ENCODE results near the gene ZNF385D. TPM values are rescaled to one million over a fixed set of nuclear protein-coding genes. Genes with fewer than 3 reads are reported as not detected.

ZNF385D gene
- total and polyA plus RNA-seq, 4 donors = 0.17 to 30.9 (median 1.9) TPM

DNA sequence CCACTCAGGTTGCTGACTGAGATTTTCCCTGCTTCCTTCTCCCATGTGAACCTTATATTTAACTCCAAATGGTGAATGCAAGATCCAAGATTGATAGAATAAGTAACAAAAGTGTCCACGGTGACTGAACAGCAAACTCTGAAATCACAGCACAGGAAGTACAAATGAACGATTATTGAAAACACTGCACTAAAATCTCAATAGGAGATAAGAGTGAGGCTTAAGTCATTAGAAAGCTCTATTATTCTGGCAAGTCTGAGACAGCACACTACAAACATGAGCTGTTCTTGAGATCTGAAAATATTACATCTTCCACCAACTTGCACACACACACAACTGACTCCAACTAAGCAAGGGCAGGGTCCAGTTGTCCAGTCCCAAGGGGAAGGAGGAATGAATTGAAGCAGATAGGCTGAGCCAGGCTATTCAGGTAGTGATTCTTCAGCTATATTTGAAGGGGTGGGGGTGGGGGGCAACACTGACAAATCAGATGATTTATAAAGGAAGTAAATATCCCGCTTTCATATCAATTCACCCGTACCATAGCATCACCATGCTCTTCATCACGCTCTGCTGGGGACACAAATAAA is 2.9 kb downstream of the ZNF385D start:
- Histone ChIP-seq H3K36me3 (ENCODE audit: control insufficient read depth in 4 of 4, insufficient read depth in 4 of 4, low read length in 4 of 4) (peaks cover 0 to 4% (median 0%) of the 10 kb centered on the region in 4 donors), H3K4me3 (no peak overlapping the region), H3K27me3 (ENCODE audit: control insufficient read depth in 3 of 3, insufficient read depth in 3 of 3, low read length in 2 of 3) (no peaks in the 10 kb centered on the region), H3K4me1 (ENCODE audit: control insufficient read depth in 5 of 5, insufficient read depth in 5 of 5, low read length in 5 of 5) (peaks cover 6 to 44% (median 12%) of the 10 kb centered on the region in 5 donors), H3K9me3 (ENCODE audit: control insufficient read depth in 4 of 4, insufficient read depth in 3 of 4, low read length in 3 of 4) (peaks cover 0 to 5% (median 0%) of the 10 kb centered on the region in 4 donors), H3K9ac (ENCODE audit: insufficient read depth in 1 of 2, low read length in 2 of 2) (peak overlapping the region in 1 of 2 donors; percentile 11), H3K27ac (ENCODE audit: low read depth in 1 of 2, low read length in 1 of 2) (no peak overlapping the region)
- DNase-seq (peak in 1 of 3 donors; percentile 19), ATAC-seq (ENCODE audit: insufficient read depth, low FRiP score) (no peak)
- TF ChIP-seq, protein P1, sequence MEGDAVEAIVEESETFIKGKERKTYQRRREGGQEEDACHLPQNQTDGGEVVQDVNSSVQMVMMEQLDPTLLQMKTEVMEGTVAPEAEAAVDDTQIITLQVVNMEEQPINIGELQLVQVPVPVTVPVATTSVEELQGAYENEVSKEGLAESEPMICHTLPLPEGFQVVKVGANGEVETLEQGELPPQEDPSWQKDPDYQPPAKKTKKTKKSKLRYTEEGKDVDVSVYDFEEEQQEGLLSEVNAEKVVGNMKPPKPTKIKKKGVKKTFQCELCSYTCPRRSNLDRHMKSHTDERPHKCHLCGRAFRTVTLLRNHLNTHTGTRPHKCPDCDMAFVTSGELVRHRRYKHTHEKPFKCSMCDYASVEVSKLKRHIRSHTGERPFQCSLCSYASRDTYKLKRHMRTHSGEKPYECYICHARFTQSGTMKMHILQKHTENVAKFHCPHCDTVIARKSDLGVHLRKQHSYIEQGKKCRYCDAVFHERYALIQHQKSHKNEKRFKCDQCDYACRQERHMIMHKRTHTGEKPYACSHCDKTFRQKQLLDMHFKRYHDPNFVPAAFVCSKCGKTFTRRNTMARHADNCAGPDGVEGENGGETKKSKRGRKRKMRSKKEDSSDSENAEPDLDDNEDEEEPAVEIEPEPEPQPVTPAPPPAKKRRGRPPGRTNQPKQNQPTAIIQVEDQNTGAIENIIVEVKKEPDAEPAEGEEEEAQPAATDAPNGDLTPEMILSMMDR (IDR thresholded peaks at IDR 0.05; ENCODE audit: control extremely low read depth, extremely low read depth) = no peak
- WGBS, 2 donors = 78 to 79% methylated on average over 5 of the region's 5 CpGs

DNA sequence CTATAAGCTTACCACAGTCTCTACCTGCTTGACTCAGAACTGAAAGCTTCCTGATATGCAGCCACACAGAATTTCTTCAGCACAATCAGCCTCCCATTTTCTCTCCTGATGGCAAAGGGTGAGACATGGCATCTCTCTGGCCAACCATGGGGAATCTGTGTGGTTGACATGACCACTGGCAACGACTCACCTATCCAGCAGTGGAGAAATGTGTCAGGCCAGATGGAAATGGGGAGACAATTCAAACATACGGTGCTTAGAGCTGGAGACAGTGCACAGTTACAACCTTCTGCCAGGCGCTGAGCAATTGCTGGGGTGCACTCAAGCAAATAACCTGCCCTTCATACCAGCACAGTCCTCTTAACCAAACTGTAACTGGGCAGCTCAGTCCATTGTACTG is 3.6 kb downstream of the ZNF385D start:
- peaks cover 6 to 44% (median 12%) of the 10 kb centered on the region in 5 donors for H3K4me1 ChIP-seq (ENCODE audit: control insufficient read depth in 5 of 5, insufficient read depth in 5 of 5, low read length in 5 of 5)
- H3K9me3 ChIP-seq (ENCODE audit: control insufficient read depth in 4 of 4, insufficient read depth in 3 of 4, low read length in 3 of 4) = peaks cover 0 to 5% (median 0%) of the 10 kb centered on the region in 4 donors
- ATAC-seq (ENCODE audit: insufficient read depth, low FRiP score) = no peak
- TF ChIP-seq, protein P1 (IDR thresholded peaks at IDR 0.05; ENCODE audit: control extremely low read depth, extremely low read depth) = no peak
- DNase-seq = no peak
- peaks cover 0 to 4% (median 0%) of the 10 kb centered on the region in 4 donors for H3K36me3 ChIP-seq (ENCODE audit: control insufficient read depth in 4 of 4, insufficient read depth in 4 of 4, low read length in 4 of 4)
- H3K27ac ChIP-seq (ENCODE audit: low read depth in 1 of 2, low read length in 1 of 2) = no peak overlapping the region
- no peaks in the 10 kb centered on the region for H3K27me3 ChIP-seq (ENCODE audit: control insufficient read depth in 3 of 3, insufficient read depth in 3 of 3, low read length in 2 of 3)
- no peak overlapping the region for H3K9ac ChIP-seq (ENCODE audit: insufficient read depth in 1 of 2, low read length in 2 of 2)
- no peak overlapping the region for H3K4me3 ChIP-seq
- 71 to 80% methylated on average over 3 of the region's 3 CpGs for WGBS, 2 donors

DNA sequence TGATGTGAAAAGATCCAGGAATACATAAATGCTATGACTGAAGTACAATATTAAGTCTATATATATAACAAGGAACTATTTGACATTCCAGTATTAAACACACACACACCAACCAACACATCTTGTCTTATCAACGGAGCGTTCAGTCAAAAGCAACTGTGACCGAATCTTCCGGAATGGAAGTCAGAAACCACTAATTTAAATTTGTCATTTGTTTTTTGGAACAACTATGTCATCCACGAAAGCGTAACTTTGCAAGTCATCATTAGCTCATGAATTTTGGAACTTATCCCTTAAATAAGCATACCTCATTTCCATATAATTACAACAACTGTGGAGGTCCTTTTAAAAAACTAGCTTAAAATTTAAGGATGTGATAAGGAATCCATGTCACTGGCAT is 5.0 kb downstream of the ZNF385D start:
- TF ChIP-seq, protein P1 (IDR thresholded peaks at IDR 0.05; ENCODE audit: control extremely low read depth, extremely low read depth) = no peak

More for the DNA sequence above, 5.0 kb downstream of the ZNF385D start:
- no peak for ATAC-seq (ENCODE audit: insufficient read depth, low FRiP score)
- Histone ChIP-seq H3K9me3 (ENCODE audit: control insufficient read depth in 4 of 4, insufficient read depth in 3 of 4, low read length in 3 of 4) (peaks cover 0 to 3% (median 0%) of the 10 kb centered on the region in 4 donors), H3K4me3 (no peak overlapping the region), H3K27me3 (ENCODE audit: control insufficient read depth in 3 of 3, insufficient read depth in 3 of 3, low read length in 2 of 3) (no peaks in the 10 kb centered on the region), H3K9ac (ENCODE audit: insufficient read depth in 1 of 2, low read length in 2 of 2) (no peak overlapping the region), H3K27ac (ENCODE audit: low read depth in 1 of 2, low read length in 1 of 2) (no peak overlapping the region), H3K36me3 (ENCODE audit: control insufficient read depth in 4 of 4, insufficient read depth in 4 of 4, low read length in 4 of 4) (peaks cover 0 to 4% (median 0%) of the 10 kb centered on the region in 4 donors), H3K4me1 (ENCODE audit: control insufficient read depth in 5 of 5, insufficient read depth in 5 of 5, low read length in 5 of 5) (peaks cover 4 to 38% (median 12%) of the 10 kb centered on the region in 5 donors)
- 58 to 77% methylated on average over 6 of the region's 6 CpGs for WGBS, 2 donors
- DNase-seq = peak in 1 of 3 donors; percentile 25

Data from lung (tissue), 12 donors.